OCI-LY1 (cell line): ENCODE measurements around the gene CSAG3.
"Not testable (repeated sequence)": the region's sequence is repeated elsewhere in the genome, so short reads cannot be mapped to it uniquely, and the experiment has no call there.

Experiments
- CTCF ChIP-seq: fragments of 200-600 bp; sonication (generic), shearing (Covaris generic); IDR thresholded peaks from 2 replicates; pipeline ENCODE4 v1.5.1; 2017; ENCODE audit warnings: mild to moderate bottlenecking, antibody characterized with exemption, low read length, moderate library complexity, mixed read lengths
- EZH2 ChIP-seq: fragments of 200-600 bp; sonication (generic), shearing (Covaris generic); IDR thresholded peaks from 2 replicates; pipeline ENCODE4 v1.8.0; 2017; ENCODE audit warnings: borderline replicate concordance, mixed run types, mild to moderate bottlenecking, antibody characterized with exemption, low read length, moderate library complexity, mixed read lengths

- not testable (repeated sequence) for TF ChIP-seq CTCF, EZH2
Measured at GRCh38 chrX:152713815-152714787, 44.9 kb upstream of the CSAG3 start, which contains the start of gene MAGEA2B.
